ENCODE data around the gene GSG1L2. TPM values are rescaled to one million over a fixed set of nuclear protein-coding genes. Genes with fewer than 3 reads are reported as not detected.

GSG1L2 gene
- total RNA-seq, 1 donor from 2014 or later = not detected

GRCh38 chr17:9816472-9816871 lies 5.4 kb downstream of the GSG1L2 start:
- Histone ChIP-seq H3K9ac (ENCODE audit: low read length) (no peak overlapping the region), H4K20me1 (ENCODE audit: insufficient read depth, low read length) (no peaks in the 10 kb centered on the region), H3K4me2 (ENCODE audit: low read length) (no peak overlapping the region), H3K36me3 (ENCODE audit: insufficient read depth, low read length) (no peaks in the 10 kb centered on the region), H3K4me1 (ENCODE audit: insufficient read depth, low read length) (no peaks in the 10 kb centered on the region), H2AFZ (ENCODE audit: low read depth, low read length) (no peak overlapping the region), H3K27me3 (ENCODE audit: insufficient read depth, low read length) (no peaks in the 10 kb centered on the region), H3K79me2 (ENCODE audit: insufficient read depth, low read length) (no peaks in the 10 kb centered on the region), H3K9me3 (ENCODE audit: insufficient read depth, low read depth, low read length) (no peaks in the 10 kb centered on the region), H3K27ac (ENCODE audit: low read depth, low read length) (no peak overlapping the region), H3K4me3 (ENCODE audit: insufficient read depth, low read depth, low read length) (no peak overlapping the region)
- FAIRE-seq = no peak
- no peak for DNase-seq (ENCODE audit: low read depth)
- Mint-ChIP-seq H3K27ac (ENCODE audit: unreplicated experiment) (no peak overlapping the region), H3K4me1 (ENCODE audit: low read depth, unreplicated experiment) (no peaks in the 10 kb centered on the region), H3K27me3 (ENCODE audit: low read depth, unreplicated experiment) (peaks cover 3% of the 10 kb centered on the region), H3K9me3 (ENCODE audit: unreplicated experiment) (peaks cover 2% of the 10 kb centered on the region), H3K36me3 (ENCODE audit: low read depth, unreplicated experiment) (no peaks in the 10 kb centered on the region), H3K4me3 (ENCODE audit: unreplicated experiment) (no peak overlapping the region)
- no peak for TF ChIP-seq CTCF (IDR thresholded peaks at IDR 0.05; ENCODE audit: insufficient read depth, low read depth, low read length)
- TF ChIP-seq EZH2 (IDR thresholded peaks at IDR 0.05; ENCODE audit: insufficient read depth, low read length) = no peak

GRCh38 chr17:9814337-9814945 lies 7.4 kb downstream of the GSG1L2 start:
- H3K9me3 ChIP-seq (ENCODE audit: insufficient read depth, low read depth, low read length) = no peaks in the 10 kb centered on the region
- Mint-ChIP-seq H3K27me3 (ENCODE audit: low read depth, unreplicated experiment) (peaks cover 3% of the 10 kb centered on the region), H3K36me3 (ENCODE audit: low read depth, unreplicated experiment) (no peaks in the 10 kb centered on the region), H3K27ac (ENCODE audit: unreplicated experiment) (no peak overlapping the region), H3K9me3 (ENCODE audit: unreplicated experiment) (peaks cover 2% of the 10 kb centered on the region), H3K4me3 (ENCODE audit: unreplicated experiment) (no peak overlapping the region), H3K4me1 (ENCODE audit: low read depth, unreplicated experiment) (peaks cover 5% of the 10 kb centered on the region)
- no peak for TF ChIP-seq EZH2 (IDR thresholded peaks at IDR 0.05; ENCODE audit: insufficient read depth, low read length)
- TF ChIP-seq CTCF (IDR thresholded peaks at IDR 0.05; ENCODE audit: insufficient read depth, low read depth, low read length) = no peak
- H3K4me1 ChIP-seq (ENCODE audit: insufficient read depth, low read length) = no peaks in the 10 kb centered on the region
- H4K20me1 ChIP-seq (ENCODE audit: insufficient read depth, low read length) = no peaks in the 10 kb centered on the region
- H3K27me3 ChIP-seq (ENCODE audit: insufficient read depth, low read length) = no peaks in the 10 kb centered on the region
- no peak overlapping the region for H3K9ac ChIP-seq (ENCODE audit: low read length)
- FAIRE-seq (no peak), DNase-seq (ENCODE audit: low read depth) (no peak)
- no peaks in the 10 kb centered on the region for H3K79me2 ChIP-seq (ENCODE audit: insufficient read depth, low read length)
- H3K27ac ChIP-seq (ENCODE audit: low read depth, low read length) = no peak overlapping the region
- H2AFZ ChIP-seq (ENCODE audit: low read depth, low read length) = no peak overlapping the region
- no peak overlapping the region for H3K4me2 ChIP-seq (ENCODE audit: low read length)
- no peak overlapping the region for H3K4me3 ChIP-seq (ENCODE audit: insufficient read depth, low read depth, low read length)
- H3K36me3 ChIP-seq (ENCODE audit: insufficient read depth, low read length) = no peaks in the 10 kb centered on the region

GRCh38 chr17:9813166-9813565 lies 8.7 kb downstream of the GSG1L2 start:
- Mint-ChIP-seq H3K36me3 (ENCODE audit: low read depth, unreplicated experiment) (no peaks in the 10 kb centered on the region), H3K27me3 (ENCODE audit: low read depth, unreplicated experiment) (peaks cover 3% of the 10 kb centered on the region), H3K4me1 (ENCODE audit: low read depth, unreplicated experiment) (peaks cover 5% of the 10 kb centered on the region), H3K4me3 (ENCODE audit: unreplicated experiment) (no peak overlapping the region), H3K27ac (ENCODE audit: unreplicated experiment) (no peak overlapping the region), H3K9me3 (ENCODE audit: unreplicated experiment) (no peaks in the 10 kb centered on the region)
- no peaks in the 10 kb centered on the region for H3K4me1 ChIP-seq (ENCODE audit: insufficient read depth, low read length)
- H3K9ac ChIP-seq (ENCODE audit: low read length) = no peak overlapping the region
- no peak overlapping the region for H2AFZ ChIP-seq (ENCODE audit: low read depth, low read length)
- no peaks in the 10 kb centered on the region for H3K36me3 ChIP-seq (ENCODE audit: insufficient read depth, low read length)
- H3K9me3 ChIP-seq (ENCODE audit: insufficient read depth, low read depth, low read length) = no peaks in the 10 kb centered on the region
- H3K4me2 ChIP-seq (ENCODE audit: low read length) = no peak overlapping the region
- H4K20me1 ChIP-seq (ENCODE audit: insufficient read depth, low read length) = no peaks in the 10 kb centered on the region
- no peak for FAIRE-seq
- H3K79me2 ChIP-seq (ENCODE audit: insufficient read depth, low read length) = no peaks in the 10 kb centered on the region
- no peak overlapping the region for H3K4me3 ChIP-seq (ENCODE audit: insufficient read depth, low read depth, low read length)
- H3K27ac ChIP-seq (ENCODE audit: low read depth, low read length) = no peak overlapping the region
- no peak for DNase-seq (ENCODE audit: low read depth)
- TF ChIP-seq CTCF (IDR thresholded peaks at IDR 0.05; ENCODE audit: insufficient read depth, low read depth, low read length) (no peak), EZH2 (IDR thresholded peaks at IDR 0.05; ENCODE audit: insufficient read depth, low read length) (no peak)
- H3K27me3 ChIP-seq (ENCODE audit: insufficient read depth, low read length) = no peaks in the 10 kb centered on the region
